MM.1S (cell line): ENCODE data around the gene EPHA2.

Experiments used
- EZH2 ChIP-seq: fragments of 300-600 bp; sonication (generic); optimal IDR thresholded peaks from 2 replicates; pipeline ENCODE3; 2017; ENCODE audit warnings: low read depth, mild to moderate bottlenecking, antibody characterized with exemption, low read length, mixed read lengths
- EZH2phosphoT487 ChIP-seq: fragments of 300-600 bp; sonication (generic); IDR thresholded peaks from 2 replicates; pipeline ENCODE4 v1.6.1; 2018; ENCODE audit warnings: antibody characterized with exemption, low read length
- TF ChIP-seq, protein P1 (sequence below): fragments of 300-600 bp; sonication (generic); IDR thresholded peaks from 2 replicates; pipeline ENCODE4 v1.5.1; 2016; ENCODE audit warnings: antibody characterized with exemption, low read length, mixed read lengths

DNA sequence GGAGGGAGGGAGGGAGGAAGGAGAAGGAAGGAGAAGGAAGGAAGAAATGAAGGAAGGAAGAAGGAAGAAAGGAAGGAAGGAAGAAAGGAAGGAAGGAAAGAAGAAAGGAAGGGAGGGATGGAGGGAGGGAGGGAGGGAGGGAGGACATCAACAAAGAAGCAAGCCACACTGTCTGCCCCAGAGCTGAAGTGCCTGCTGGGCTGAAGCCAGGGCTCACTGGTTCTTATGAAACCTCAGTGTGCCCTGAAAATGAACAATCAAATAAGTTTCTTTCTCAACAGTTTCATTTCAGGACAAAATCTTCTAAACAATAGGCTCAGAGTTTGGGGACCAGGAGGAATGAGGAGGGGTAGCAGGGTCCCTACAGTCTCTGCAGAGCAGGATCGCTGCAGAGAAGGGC, 35.4 kb upstream of the EPHA2 start:
- TF ChIP-seq, protein P1, sequence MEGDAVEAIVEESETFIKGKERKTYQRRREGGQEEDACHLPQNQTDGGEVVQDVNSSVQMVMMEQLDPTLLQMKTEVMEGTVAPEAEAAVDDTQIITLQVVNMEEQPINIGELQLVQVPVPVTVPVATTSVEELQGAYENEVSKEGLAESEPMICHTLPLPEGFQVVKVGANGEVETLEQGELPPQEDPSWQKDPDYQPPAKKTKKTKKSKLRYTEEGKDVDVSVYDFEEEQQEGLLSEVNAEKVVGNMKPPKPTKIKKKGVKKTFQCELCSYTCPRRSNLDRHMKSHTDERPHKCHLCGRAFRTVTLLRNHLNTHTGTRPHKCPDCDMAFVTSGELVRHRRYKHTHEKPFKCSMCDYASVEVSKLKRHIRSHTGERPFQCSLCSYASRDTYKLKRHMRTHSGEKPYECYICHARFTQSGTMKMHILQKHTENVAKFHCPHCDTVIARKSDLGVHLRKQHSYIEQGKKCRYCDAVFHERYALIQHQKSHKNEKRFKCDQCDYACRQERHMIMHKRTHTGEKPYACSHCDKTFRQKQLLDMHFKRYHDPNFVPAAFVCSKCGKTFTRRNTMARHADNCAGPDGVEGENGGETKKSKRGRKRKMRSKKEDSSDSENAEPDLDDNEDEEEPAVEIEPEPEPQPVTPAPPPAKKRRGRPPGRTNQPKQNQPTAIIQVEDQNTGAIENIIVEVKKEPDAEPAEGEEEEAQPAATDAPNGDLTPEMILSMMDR: no peak
- TF ChIP-seq EZH2phosphoT487 (no peak), EZH2 (no peak)
